Pulmonary artery endothelial cell (primary cell): Measurements from ENCODE around the gene TSEN34. TPM values are rescaled to one million over a fixed set of nuclear protein-coding genes. Genes with fewer than 3 reads are reported as not detected.
A peak's percentile ranks its signal among the peaks of the same experiment; 100 is the strongest.
"Not testable (repeated sequence)": the region's sequence is repeated elsewhere in the genome, so short reads cannot be mapped to it uniquely, and the experiment has no call there.

Source experiments
- DNase-seq: peaks from one replicate; pipeline ENCODE4 v3.0.0-alpha.2; 2011; ENCODE audit warnings: low read depth, low spot score
- total RNA-seq: library from RNA; depleted of rRNA; stranded (reverse); fragments of >200 nt; gene quantifications from 2 replicates; pipeline ENCODE4 v1.2.3, GENCODE V29; 2014

The TSEN34 gene
- total RNA-seq, 1 donor from 2014 or later = 65.7 TPM

GRCh38 chr19:54186934-54187381, 4.2 kb upstream of the TSEN34 start:
- DNase-seq = no peak

GRCh38 chr19:54188215-54188871, 2.8 kb upstream of the TSEN34 start:
- DNase-seq = peak; percentile 62

DNA sequence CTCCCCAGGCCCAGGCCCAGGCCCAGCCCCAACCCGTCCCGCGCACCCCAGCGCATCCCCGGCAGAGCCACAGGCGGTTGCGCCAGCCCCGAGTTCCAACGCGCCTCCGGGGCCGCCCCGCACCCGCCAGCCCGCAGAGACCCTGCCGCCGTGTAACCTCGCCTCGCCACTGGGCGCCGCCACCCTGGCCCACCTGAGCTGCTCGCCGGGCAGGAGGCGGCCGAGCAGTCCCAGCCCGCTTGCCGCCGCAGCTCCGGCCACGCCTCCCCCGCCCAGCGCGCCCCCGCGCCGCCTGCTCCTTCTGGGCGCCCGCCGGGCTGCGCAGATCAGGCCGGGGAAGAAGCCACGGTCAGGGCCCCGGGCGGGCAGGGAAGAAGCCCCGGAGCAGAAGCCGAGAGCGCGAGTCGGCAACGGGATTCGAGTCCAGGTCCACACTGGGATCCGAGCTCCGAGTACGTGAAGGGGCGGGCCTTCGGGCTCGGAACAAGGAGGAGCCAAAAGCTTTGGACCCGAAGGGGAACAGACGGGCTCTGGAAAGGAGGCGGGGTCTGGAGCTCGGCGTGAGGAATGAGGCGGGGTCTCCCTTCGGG, 1.9 kb upstream of the TSEN34 start, which contains the start of gene MBOAT7:
MBOAT7 (minus strand) TSS at position 436 of the 590 bp plus-strand sequence. CDS start 1,072 bp downstream, outside the sequence.
- no peak for DNase-seq

GRCh38 chr19:54189735-54190502, 1.2 kb upstream of the TSEN34 start:
- peak; percentile 100 for DNase-seq

DNA sequence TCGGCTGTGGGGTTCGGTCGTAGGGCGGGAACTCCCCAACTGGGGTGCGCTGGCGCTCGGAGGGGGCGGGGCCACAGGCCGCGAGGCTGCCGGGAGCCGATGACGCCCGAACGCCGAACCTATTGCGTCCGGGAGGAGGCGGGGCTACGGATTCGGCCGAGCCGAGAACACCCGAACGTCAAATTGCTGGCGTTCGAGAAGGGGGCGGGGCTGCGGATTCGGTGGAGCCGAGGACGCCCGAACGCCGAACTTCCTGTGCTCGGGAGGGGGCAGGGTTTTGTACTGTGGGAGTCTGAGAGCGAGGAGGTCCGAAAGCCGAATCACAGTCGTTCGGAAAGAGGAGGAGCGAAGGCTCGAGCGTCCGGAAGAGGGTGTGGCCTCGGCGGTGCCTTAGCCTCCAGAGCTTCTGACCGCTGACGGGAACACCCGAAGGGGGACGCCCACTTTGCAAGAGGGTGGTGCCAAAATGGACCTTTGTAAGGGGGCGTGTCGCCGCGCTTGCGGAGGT, 551 bp upstream of the TSEN34 start:
- DNase-seq = peak; percentile 98

DNA sequence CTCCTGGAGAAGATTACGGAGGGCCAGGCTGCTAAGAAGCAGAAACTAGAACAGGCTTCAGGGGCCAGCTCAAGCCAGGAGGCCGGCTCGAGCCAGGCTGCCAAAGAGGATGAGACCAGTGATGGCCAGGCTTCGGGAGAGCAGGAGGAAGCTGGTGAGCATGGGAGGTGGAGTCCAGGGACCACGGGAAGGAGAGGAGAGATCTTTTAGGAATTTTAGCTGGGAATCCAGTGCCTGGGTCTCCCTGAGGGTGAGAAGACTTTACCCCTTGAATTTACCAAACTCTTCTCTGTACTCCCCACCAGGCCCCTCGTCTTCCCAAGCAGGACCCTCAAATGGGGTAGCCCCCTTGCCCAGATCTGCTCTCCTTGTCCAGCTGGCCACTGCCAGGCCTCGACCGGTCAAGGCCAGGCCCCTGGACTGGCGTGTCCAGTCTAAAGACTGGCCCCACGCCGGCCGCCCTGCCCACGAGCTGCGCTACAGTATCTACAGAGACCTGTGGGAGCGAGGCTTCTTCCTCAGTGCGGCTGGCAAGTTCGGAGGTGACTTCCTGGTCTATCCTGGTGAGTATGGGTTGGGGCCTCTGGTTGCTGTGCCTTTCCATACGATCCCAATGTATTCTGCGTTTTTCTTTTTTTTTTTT, 824 bp downstream of the TSEN34 start:
- DNase-seq = no peak

GRCh38 chr19:54193011-54193410, 1.9 kb downstream of the TSEN34 start:
- no peak for DNase-seq

DNA sequence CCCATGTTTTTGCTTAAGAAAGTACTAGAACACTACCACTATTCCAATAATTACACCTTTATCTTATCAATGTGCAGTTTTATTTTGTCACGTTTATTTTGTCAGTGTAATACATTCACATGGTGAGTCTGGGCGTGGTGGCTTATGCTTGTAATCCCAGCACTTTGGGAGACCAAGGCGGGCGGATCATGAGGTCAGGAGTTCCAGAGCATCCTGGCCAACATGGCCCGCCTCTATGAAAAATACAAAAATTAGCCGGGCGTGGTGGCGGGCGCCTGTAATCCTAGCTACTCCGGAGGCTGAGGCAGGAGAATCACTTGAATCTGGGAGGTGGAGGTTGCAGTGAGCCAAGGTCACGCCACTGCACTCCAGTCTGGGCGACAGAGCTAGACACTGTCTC, 3.4 kb downstream of the TSEN34 start:
- not testable (repeated sequence) for DNase-seq

DNA sequence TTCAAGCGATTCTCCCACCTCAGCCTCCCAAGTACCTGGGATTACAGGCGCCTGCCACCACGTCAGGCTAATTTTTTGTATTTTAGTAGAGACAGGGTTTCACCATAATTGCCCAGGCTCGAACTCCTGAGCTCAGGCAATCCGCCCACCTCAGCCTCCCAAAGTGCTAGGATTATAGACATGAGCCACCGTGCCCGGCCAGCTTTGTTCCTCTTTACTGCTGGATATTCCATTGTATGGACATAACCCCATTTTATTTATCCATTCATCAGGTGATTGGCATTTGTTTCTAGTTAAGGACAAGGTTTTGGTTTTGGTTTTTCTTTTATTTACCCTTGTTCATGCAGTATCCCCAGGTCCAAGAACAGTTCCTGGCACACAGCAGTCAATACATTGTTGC, 5.4 kb downstream of the TSEN34 start:
- no peak for DNase-seq

GRCh38 chr19:54197121-54197520, 6.0 kb downstream of the TSEN34 start:
- DNase-seq = no peak

DNA sequence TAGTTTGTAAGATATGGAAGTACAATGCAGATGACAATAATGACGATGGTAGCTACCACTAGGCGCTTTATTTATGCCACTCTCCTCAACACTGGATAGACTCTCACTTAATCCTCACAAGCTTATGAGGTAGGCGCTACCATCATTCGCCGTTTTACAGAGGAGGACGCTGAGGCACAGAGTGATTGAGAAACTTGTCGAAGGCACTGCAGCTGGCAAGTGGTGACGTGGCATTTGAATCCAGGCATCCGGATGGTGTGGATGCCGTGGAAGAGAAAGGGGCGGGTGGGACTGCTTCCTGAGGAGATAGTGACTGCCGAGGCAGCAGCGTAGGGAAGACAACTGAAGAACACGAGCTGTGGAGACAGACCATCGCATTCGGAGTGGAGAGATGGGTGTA, 8.3 kb downstream of the TSEN34 start:
- DNase-seq = no peak

DNA sequence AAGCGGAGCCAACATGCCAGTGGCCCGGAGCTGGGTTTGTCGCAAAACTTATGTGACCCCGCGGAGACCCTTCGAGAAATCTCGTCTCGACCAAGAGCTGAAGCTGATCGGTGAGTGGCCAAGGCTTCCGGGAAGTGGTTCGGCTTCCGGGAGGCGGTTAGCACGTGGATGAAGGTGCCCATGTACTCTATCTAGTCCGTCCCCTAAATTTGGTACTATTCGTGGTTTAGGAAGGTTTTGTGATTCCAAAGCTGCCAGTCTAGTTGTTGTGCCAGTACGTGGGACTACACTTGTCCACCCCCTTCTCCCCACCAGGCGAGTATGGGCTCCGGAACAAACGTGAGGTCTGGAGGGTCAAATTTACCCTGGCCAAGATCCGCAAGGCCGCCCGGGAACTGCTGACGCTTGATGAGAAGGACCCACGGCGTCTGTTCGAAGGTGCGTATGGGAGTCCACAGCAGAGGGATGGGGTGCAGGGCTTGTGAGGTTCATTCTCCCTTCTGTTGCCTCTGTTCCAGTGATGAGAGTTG, 10.1 kb downstream of the TSEN34 start:
- no peak for DNase-seq

DNA sequence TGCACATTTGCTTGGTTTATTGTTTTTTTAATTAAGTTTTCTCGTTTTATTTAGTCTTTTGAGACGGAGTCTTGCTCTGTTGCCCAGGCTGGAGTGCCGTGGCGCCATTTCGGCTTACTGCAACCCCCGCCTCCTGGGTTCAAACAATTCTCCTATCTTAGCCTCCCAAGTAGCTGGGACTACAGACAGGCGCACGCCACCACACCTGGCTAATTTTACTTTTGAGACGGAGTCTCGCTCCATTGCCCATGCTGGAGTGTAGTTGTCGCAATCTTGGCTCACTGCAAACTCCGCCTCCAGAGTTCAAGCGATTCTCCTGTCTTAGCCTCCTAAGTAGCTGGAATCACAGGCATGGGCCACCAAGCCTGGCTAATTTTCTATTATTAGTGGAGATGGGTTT, 10.9 kb downstream of the TSEN34 start:
- DNase-seq = no peak

- DNase-seq = no peak
Measured at GRCh38 chr19:54203151-54203611, 12.1 kb downstream of the TSEN34 start.

DNA sequence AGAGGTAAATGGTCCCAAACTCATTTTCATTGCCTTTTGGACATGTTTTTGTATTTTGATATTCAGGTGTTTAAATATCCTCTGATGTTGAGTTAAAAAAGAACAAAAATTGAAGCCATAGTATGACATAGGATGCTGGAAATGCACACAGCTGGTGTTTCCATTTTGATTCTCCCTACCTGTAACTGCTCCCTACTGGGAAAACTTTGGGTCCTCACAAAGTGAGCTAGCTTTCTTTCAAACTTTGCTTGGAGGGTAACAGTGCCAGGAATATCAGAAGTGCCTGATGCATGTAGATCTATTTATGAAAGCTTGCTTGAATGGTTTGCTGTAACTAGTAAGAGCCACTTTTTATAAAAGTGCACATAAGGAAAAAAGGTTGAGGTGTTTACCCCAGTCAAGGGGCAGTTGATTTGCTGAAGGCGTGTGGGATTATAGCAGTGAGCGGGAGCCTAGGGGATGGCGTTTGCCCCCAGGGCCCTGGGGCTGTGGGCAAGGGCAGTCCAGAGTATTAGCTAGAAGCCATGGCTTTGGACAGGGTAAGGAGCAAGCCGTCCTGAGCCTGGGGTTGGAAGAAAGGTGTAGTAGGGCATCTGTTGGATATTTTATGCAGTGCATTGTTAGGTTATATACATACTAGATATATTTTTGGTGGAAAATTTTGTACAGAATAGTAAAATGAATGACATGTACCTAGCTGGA, 13.8 kb downstream of the TSEN34 start:
- no peak for DNase-seq

GRCh38 chr19:54206030-54206830, 15.1 kb downstream of the TSEN34 start:
- no peak for DNase-seq

GRCh38 chr19:54206831-54207177, 15.7 kb downstream of the TSEN34 start:
- no peak for DNase-seq

DNA sequence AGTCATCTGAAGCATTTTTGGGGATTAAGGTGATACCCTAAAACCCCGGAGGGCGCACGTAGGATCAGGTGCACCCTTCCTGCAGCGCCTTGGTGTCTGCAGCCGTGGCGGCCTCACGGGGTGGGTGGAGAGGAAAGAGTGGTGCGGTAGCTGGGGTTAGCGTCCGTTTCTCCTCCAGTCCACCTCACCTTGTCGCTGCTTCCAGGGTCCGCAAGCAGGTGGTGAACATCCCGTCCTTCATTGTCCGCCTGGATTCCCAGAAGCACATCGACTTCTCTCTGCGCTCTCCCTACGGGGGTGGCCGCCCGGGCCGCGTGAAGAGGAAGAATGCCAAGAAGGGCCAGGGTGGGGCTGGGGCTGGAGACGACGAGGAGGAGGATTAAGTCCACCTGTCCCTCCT, 16.1 kb downstream of the TSEN34 start:
- DNase-seq = not testable (repeated sequence)

GRCh38 chr19:54207676-54207982, 16.5 kb downstream of the TSEN34 start:
- DNase-seq = no peak
